Fibroblast of lung (primary cell): Measurements from ENCODE around the gene RHBDD3. TPM values are rescaled to one million over a fixed set of nuclear protein-coding genes. Genes with fewer than 3 reads are reported as not detected.

Source experiments
- DNase-seq, 2 donors: peaks; one replicate each; pipeline versions ENCODE4 v3.0.0 to v3.0.0-alpha.2; 2010; ENCODE audit warnings: low read depth in 2 of 2
- H2AFZ ChIP-seq: 2 replicates; pipeline ENCODE4 v1.5.1; 2012; ENCODE audit warnings: low read length, control low read depth, inconsistent platforms
- H3K27ac ChIP-seq: 2 replicates; pipeline ENCODE4 v1.5.1; 2011; ENCODE audit warnings: low read length, control low read depth; ENCODE audit not compliant: insufficient read depth
- H3K27me3 ChIP-seq: 2 replicates; pipeline ENCODE4 v1.5.1; 2011; ENCODE audit warnings: mild to moderate bottlenecking, low read length; ENCODE audit not compliant: control insufficient read depth, insufficient read depth
- H3K36me3 ChIP-seq: 2 replicates; pipeline ENCODE4 v1.5.1; 2011; ENCODE audit warnings: low read length; ENCODE audit not compliant: control insufficient read depth, insufficient read depth
- H3K4me1 ChIP-seq: 2 replicates; pipeline ENCODE4 v1.5.1; 2011; ENCODE audit warnings: low read length; ENCODE audit not compliant: control insufficient read depth, insufficient read depth; ENCODE audit errors: extremely low read depth
- H3K4me2 ChIP-seq: 2 replicates; pipeline ENCODE4 v1.5.1; 2011; ENCODE audit warnings: low read length, control low read depth; ENCODE audit not compliant: insufficient read depth; ENCODE audit errors: extremely low read depth
- H3K4me3 ChIP-seq, 4 experiments: fragments of 200-600 bp in 1 of 4; sonication (generic) in 1 of 4; replicated peaks in 1 of 4; 2 replicates each; pipeline ENCODE4 v1.5.1; 2011 to 2016; ENCODE audit warnings: low read length in 4 of 4, low read depth in 3 of 4, mild to moderate bottlenecking in 3 of 4, control low read depth in 2 of 4, inconsistent platforms in 1 of 4, mixed read lengths in 1 of 4; ENCODE audit not compliant: insufficient read depth in 1 of 4; ENCODE audit errors: control extremely low read depth in 1 of 4
- H3K79me2 ChIP-seq: 2 replicates; pipeline ENCODE4 v1.5.1; 2012; ENCODE audit warnings: mild to moderate bottlenecking, low read length, inconsistent platforms; ENCODE audit not compliant: control insufficient read depth, insufficient read depth
- H3K9ac ChIP-seq: 2 replicates; pipeline ENCODE4 v1.5.1; 2011; ENCODE audit warnings: mild to moderate bottlenecking, low read length, control low read depth; ENCODE audit not compliant: insufficient read depth
- H3K9me3 ChIP-seq: 2 replicates; pipeline ENCODE4 v1.5.1; 2012; ENCODE audit warnings: low read depth, low read length; ENCODE audit not compliant: control insufficient read depth, insufficient read depth
- H4K20me1 ChIP-seq: 2 replicates; pipeline ENCODE4 v1.5.1; 2011; ENCODE audit warnings: low read length; ENCODE audit not compliant: control insufficient read depth, insufficient read depth; ENCODE audit errors: extremely low read depth
- EZH2 ChIP-seq: IDR thresholded peaks from 2 replicates; pipeline ENCODE4 v1.5.1; 2012; ENCODE audit warnings: low read length, control low read depth, mild to moderate bottlenecking; ENCODE audit errors: missing control alignments
- polyA plus RNA-seq, 2 donors: library from polyadenylated mRNA; depleted of rRNA in 1 of 2; stranded (reverse) in 1 of 2; unstranded in 1 of 2; fragments of >200 nt; gene quantifications; 2 replicates each; pipeline ENCODE4 v1.2.1, GENCODE V29; 2011 to 2012; ENCODE audit warnings: missing spikeins in 1 of 2
- total RNA-seq: library from RNA; depleted of rRNA; stranded (reverse); fragments of >200 nt; gene quantifications from 2 replicates; pipeline ENCODE4 v1.2.1, GENCODE V29; 2014
- TF ChIP-seq, protein P1 (sequence below), 2 donors: IDR thresholded peaks in 1 of 2; conservative IDR thresholded peaks in 1 of 2; 1 replicate in 1 of 2; 2 replicates in 1 of 2; pipeline ENCODE4 v1.5.1; 2011 to 2012; ENCODE audit warnings: low read length in 2 of 2, control low read depth in 1 of 2, inconsistent platforms in 1 of 2, low read depth in 1 of 2, mild to moderate bottlenecking in 1 of 2

RHBDD3 gene
- total and polyA plus RNA-seq, 2 donors (not counting 1 experiment from before 2014, with no cell fraction given), result 7.2 to 20.6 TPM

- Histone ChIP-seq H3K27ac (no peak overlapping the region), H3K9me3 (no peaks in the 10 kb centered on the region), H2AFZ (no peak overlapping the region), H3K4me2 (no peak overlapping the region), H3K79me2 (no peaks in the 10 kb centered on the region), H3K9ac (no peak overlapping the region), H3K4me3 (no peak overlapping the region), H3K4me1 (no peaks in the 10 kb centered on the region), H4K20me1 (no peaks in the 10 kb centered on the region), H3K36me3 (no peaks in the 10 kb centered on the region), H3K27me3 (no peaks in the 10 kb centered on the region)
- TF ChIP-seq EZH2, result no peak
- TF ChIP-seq, protein P1, sequence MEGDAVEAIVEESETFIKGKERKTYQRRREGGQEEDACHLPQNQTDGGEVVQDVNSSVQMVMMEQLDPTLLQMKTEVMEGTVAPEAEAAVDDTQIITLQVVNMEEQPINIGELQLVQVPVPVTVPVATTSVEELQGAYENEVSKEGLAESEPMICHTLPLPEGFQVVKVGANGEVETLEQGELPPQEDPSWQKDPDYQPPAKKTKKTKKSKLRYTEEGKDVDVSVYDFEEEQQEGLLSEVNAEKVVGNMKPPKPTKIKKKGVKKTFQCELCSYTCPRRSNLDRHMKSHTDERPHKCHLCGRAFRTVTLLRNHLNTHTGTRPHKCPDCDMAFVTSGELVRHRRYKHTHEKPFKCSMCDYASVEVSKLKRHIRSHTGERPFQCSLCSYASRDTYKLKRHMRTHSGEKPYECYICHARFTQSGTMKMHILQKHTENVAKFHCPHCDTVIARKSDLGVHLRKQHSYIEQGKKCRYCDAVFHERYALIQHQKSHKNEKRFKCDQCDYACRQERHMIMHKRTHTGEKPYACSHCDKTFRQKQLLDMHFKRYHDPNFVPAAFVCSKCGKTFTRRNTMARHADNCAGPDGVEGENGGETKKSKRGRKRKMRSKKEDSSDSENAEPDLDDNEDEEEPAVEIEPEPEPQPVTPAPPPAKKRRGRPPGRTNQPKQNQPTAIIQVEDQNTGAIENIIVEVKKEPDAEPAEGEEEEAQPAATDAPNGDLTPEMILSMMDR (conservative IDR thresholded peaks at IDR 0.05 in 1 of 2, IDR thresholded peaks at IDR 0.05 in 1 of 2; ENCODE audit: low read depth in 1 of 2, low read length in 2 of 2), result no peak
- no peak for DNase-seq
Measured at GRCh38 chr22:29254286-29254660, 13.5 kb downstream of the RHBDD3 start.

- Histone ChIP-seq H3K9me3 (no peaks in the 10 kb centered on the region), H3K4me2 (no peak overlapping the region), H3K4me1 (no peaks in the 10 kb centered on the region), H3K27me3 (no peaks in the 10 kb centered on the region), H3K79me2 (no peaks in the 10 kb centered on the region), H4K20me1 (no peaks in the 10 kb centered on the region), H3K9ac (no peak overlapping the region), H3K27ac (no peak overlapping the region), H2AFZ (no peak overlapping the region), H3K36me3 (no peaks in the 10 kb centered on the region), H3K4me3 (no peak overlapping the region)
- no peak for DNase-seq
- TF ChIP-seq, protein P1 (conservative IDR thresholded peaks at IDR 0.05 in 1 of 2, IDR thresholded peaks at IDR 0.05 in 1 of 2; ENCODE audit: low read depth in 1 of 2, low read length in 2 of 2), result no peak
- no peak for TF ChIP-seq EZH2
Measured at GRCh38 chr22:29253561-29254285, 14.1 kb downstream of the RHBDD3 start.

GRCh38 chr22:29251981-29252911, 15.5 kb downstream of the RHBDD3 start:
- DNase-seq, result no peak
- no peaks in the 10 kb centered on the region for H3K27me3 ChIP-seq
- no peak for TF ChIP-seq EZH2

More at GRCh38 chr22:29251981-29252911, 15.5 kb downstream of the RHBDD3 start:
- Histone ChIP-seq H3K9ac (no peak overlapping the region), H3K79me2 (no peaks in the 10 kb centered on the region), H3K4me1 (no peaks in the 10 kb centered on the region), H3K4me2 (no peak overlapping the region), H3K9me3 (no peaks in the 10 kb centered on the region), H2AFZ (no peak overlapping the region), H3K4me3 (no peak overlapping the region), H4K20me1 (no peaks in the 10 kb centered on the region), H3K36me3 (no peaks in the 10 kb centered on the region), H3K27ac (no peak overlapping the region)
